Measurements from ENCODE around the gene NELFB. TPM values are rescaled to one million over a fixed set of nuclear protein-coding genes. Genes with fewer than 3 reads are reported as not detected.
A peak's percentile ranks its signal among the peaks of the same experiment; 100 is the strongest.

NELFB gene
- total and polyA plus RNA-seq, 9 of the 15 experiments (the other 6 are each of a cell fraction or from before 2014, with no cell fraction given): 0.24 to 84.0 (median 29.7) TPM

- TF ChIP-seq NFXL1 (CRISPR knock-in tag; IDR thresholded peaks at IDR 0.05) (no peak), ILF3 (IDR thresholded peaks at IDR 0.05; ENCODE audit: borderline replicate concordance) (no peak), PTBP1 (IDR thresholded peaks at IDR 0.05; ENCODE audit: low read depth, low read length) (no peak), ZBTB7A (IDR thresholded peaks at IDR 0.05; ENCODE audit: borderline replicate concordance, control insufficient read depth, low read depth, low read length) (peak; percentile 96; the same call in 1 of the 2 replicates), ZFPM2 (CRISPR knock-in tag; IDR thresholded peaks at IDR 0.05) (no peak), SPI1 (IDR thresholded peaks at IDR 0.05; ENCODE audit: borderline replicate concordance, low read depth, low read length) (no peak), RNF2 (IDR thresholded peaks at IDR 0.05) (no peak), HOXB6 (CRISPR knock-in tag; IDR thresholded peaks at IDR 0.05; ENCODE audit: borderline replicate concordance) (no peak), ZNF280A (IDR thresholded peaks at IDR 0.05; ENCODE audit: low read depth, partially characterized antibody) (no peak), POLR2H (tag; IDR thresholded peaks at IDR 0.05; ENCODE audit: low read depth) (no peak), USF2 (CRISPR knock-in tag; IDR thresholded peaks at IDR 0.05) (no peak), POLR2B (IDR thresholded peaks at IDR 0.05; ENCODE audit: low read depth, partially characterized antibody) (no peak), ETS1 (conservative IDR thresholded peaks at IDR 0.05; ENCODE audit: control insufficient read depth, low read depth, low read length) (no peak), HMGXB4 (CRISPR knock-in tag; IDR thresholded peaks at IDR 0.05) (peak; percentile 46; the same call in 1 of the 2 replicates), L3MBTL2 (IDR thresholded peaks at IDR 0.05) (peak; percentile 89), ZBED1 (IDR thresholded peaks at IDR 0.05) (no peak), PRPF4 (IDR thresholded peaks at IDR 0.05; ENCODE audit: insufficient read depth, low read depth, low read length, poor library complexity, severe bottlenecking) (peak; percentile 44)
- TF ChIP-seq, protein P1, sequence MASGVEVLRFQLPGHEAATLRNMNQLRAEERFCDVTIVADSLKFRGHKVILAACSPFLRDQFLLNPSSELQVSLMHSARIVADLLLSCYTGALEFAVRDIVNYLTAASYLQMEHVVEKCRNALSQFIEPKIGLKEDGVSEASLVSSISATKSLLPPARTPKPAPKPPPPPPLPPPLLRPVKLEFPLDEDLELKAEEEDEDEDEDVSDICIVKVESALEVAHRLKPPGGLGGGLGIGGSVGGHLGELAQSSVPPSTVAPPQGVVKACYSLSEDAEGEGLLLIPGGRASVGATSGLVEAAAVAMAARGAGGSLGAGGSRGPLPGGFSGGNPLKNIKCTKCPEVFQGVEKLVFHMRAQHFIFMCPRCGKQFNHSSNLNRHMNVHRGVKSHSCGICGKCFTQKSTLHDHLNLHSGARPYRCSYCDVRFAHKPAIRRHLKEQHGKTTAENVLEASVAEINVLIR (CRISPR knock-in tag; IDR thresholded peaks at IDR 0.05): no peak
- TF ChIP-seq, protein P2, sequence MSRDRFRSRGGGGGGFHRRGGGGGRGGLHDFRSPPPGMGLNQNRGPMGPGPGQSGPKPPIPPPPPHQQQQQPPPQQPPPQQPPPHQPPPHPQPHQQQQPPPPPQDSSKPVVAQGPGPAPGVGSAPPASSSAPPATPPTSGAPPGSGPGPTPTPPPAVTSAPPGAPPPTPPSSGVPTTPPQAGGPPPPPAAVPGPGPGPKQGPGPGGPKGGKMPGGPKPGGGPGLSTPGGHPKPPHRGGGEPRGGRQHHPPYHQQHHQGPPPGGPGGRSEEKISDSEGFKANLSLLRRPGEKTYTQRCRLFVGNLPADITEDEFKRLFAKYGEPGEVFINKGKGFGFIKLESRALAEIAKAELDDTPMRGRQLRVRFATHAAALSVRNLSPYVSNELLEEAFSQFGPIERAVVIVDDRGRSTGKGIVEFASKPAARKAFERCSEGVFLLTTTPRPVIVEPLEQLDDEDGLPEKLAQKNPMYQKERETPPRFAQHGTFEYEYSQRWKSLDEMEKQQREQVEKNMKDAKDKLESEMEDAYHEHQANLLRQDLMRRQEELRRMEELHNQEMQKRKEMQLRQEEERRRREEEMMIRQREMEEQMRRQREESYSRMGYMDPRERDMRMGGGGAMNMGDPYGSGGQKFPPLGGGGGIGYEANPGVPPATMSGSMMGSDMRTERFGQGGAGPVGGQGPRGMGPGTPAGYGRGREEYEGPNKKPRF (IDR thresholded peaks at IDR 0.05; ENCODE audit: low read depth, low read length): no peak
These were observed 47.5 kb downstream of the NELFB start (continued) for GRCh38 chr9:137302449-137303150.
